Measurements from ENCODE around the gene LENEP.
A peak's percentile ranks its signal among the peaks of the same experiment; 100 is the strongest.

The LENEP gene

GRCh38 chr1:155012776-155013602 is 19.6 kb downstream of the LENEP start:
- no peaks in the 10 kb centered on the region for H3K36me3 ChIP-seq (ENCODE audit: insufficient read depth, low read length)
- peak overlapping the region; percentile 49 for H3K4me2 ChIP-seq (ENCODE audit: low read depth, low read length, poor library complexity, severe bottlenecking)
- H3K4me3 ChIP-seq (ENCODE audit: low read length, poor library complexity, severe bottlenecking) = no peak overlapping the region
- H2AFZ ChIP-seq (ENCODE audit: low read length) = no peak overlapping the region
- peak overlapping the region; percentile 28 for H3K9ac ChIP-seq (ENCODE audit: low read depth, low read length, poor library complexity, severe bottlenecking)
- no peaks in the 10 kb centered on the region for H3K27me3 ChIP-seq (ENCODE audit: insufficient read depth, low read length, poor library complexity, severe bottlenecking)
- no peaks in the 10 kb centered on the region for H3K9me2 ChIP-seq (replicated peaks; ENCODE audit: low read depth, low read length)
- no peaks in the 10 kb centered on the region for H3K9me3 ChIP-seq (ENCODE audit: insufficient read depth, low read depth, low read length)
- no peaks in the 10 kb centered on the region for H3K79me2 ChIP-seq (ENCODE audit: insufficient read depth, low read length)
- no peaks in the 10 kb centered on the region for H3F3A ChIP-seq (ENCODE audit: low read depth)
- TF ChIP-seq CTCF (conservative IDR thresholded peaks at IDR 0.05; ENCODE audit: low read length) = no peak
- no peak for TF ChIP-seq EZH2phosphoT487 (IDR thresholded peaks at IDR 0.05; ENCODE audit: borderline replicate concordance)
- H4K20me1 ChIP-seq (ENCODE audit: insufficient read depth, low read length, poor library complexity, severe bottlenecking) = no peaks in the 10 kb centered on the region
- peaks cover 51% of the 10 kb centered on the region for H3K4me1 ChIP-seq (ENCODE audit: insufficient read depth, low read length, poor library complexity, severe bottlenecking)

- H3K36me3 ChIP-seq (ENCODE audit: insufficient read depth, low read length) = no peaks in the 10 kb centered on the region
- peaks cover 49% of the 10 kb centered on the region for H3K4me1 ChIP-seq (ENCODE audit: insufficient read depth, low read length, poor library complexity, severe bottlenecking)
- H3K9me2 ChIP-seq (replicated peaks; ENCODE audit: low read depth, low read length) = no peaks in the 10 kb centered on the region
- H2AFZ ChIP-seq (ENCODE audit: low read length) = no peak overlapping the region
- TF ChIP-seq CTCF (conservative IDR thresholded peaks at IDR 0.05; ENCODE audit: low read length) = no peak
- no peak for TF ChIP-seq EZH2phosphoT487 (IDR thresholded peaks at IDR 0.05; ENCODE audit: borderline replicate concordance)
- no peaks in the 10 kb centered on the region for H4K20me1 ChIP-seq (ENCODE audit: insufficient read depth, low read length, poor library complexity, severe bottlenecking)
- no peaks in the 10 kb centered on the region for H3K27me3 ChIP-seq (ENCODE audit: insufficient read depth, low read length, poor library complexity, severe bottlenecking)
- H3K4me2 ChIP-seq (ENCODE audit: low read depth, low read length, poor library complexity, severe bottlenecking) = peak overlapping the region; percentile 18
- H3K4me3 ChIP-seq (ENCODE audit: low read length, poor library complexity, severe bottlenecking) = no peak overlapping the region
- peak overlapping the region; percentile 22 for H3K9ac ChIP-seq (ENCODE audit: low read depth, low read length, poor library complexity, severe bottlenecking)
- H3K9me3 ChIP-seq (ENCODE audit: insufficient read depth, low read depth, low read length) = no peaks in the 10 kb centered on the region
- H3F3A ChIP-seq (ENCODE audit: low read depth) = no peaks in the 10 kb centered on the region
- no peaks in the 10 kb centered on the region for H3K79me2 ChIP-seq (ENCODE audit: insufficient read depth, low read length)
Measured at GRCh38 chr1:155013632-155014031, 20.2 kb downstream of the LENEP start.

GRCh38 chr1:155014709-155015508 is 21.5 kb downstream of the LENEP start:
- H3K27me3 ChIP-seq (ENCODE audit: insufficient read depth, low read length, poor library complexity, severe bottlenecking) = no peaks in the 10 kb centered on the region
- peak overlapping the region; percentile 22 for H3K9ac ChIP-seq (ENCODE audit: low read depth, low read length, poor library complexity, severe bottlenecking)
- no peak overlapping the region for H2AFZ ChIP-seq (ENCODE audit: low read length)
- H3K4me1 ChIP-seq (ENCODE audit: insufficient read depth, low read length, poor library complexity, severe bottlenecking) = peaks cover 45% of the 10 kb centered on the region
- H3K4me3 ChIP-seq (ENCODE audit: low read length, poor library complexity, severe bottlenecking) = no peak overlapping the region
- H3F3A ChIP-seq (ENCODE audit: low read depth) = no peaks in the 10 kb centered on the region
- H3K9me3 ChIP-seq (ENCODE audit: insufficient read depth, low read depth, low read length) = no peaks in the 10 kb centered on the region
- H3K79me2 ChIP-seq (ENCODE audit: insufficient read depth, low read length) = no peaks in the 10 kb centered on the region
- H3K36me3 ChIP-seq (ENCODE audit: insufficient read depth, low read length) = no peaks in the 10 kb centered on the region
- no peak overlapping the region for H3K4me2 ChIP-seq (ENCODE audit: low read depth, low read length, poor library complexity, severe bottlenecking)
- H3K9me2 ChIP-seq (replicated peaks; ENCODE audit: low read depth, low read length) = no peaks in the 10 kb centered on the region
- no peaks in the 10 kb centered on the region for H4K20me1 ChIP-seq (ENCODE audit: insufficient read depth, low read length, poor library complexity, severe bottlenecking)
- TF ChIP-seq CTCF (conservative IDR thresholded peaks at IDR 0.05; ENCODE audit: low read length) (no peak), EZH2phosphoT487 (IDR thresholded peaks at IDR 0.05; ENCODE audit: borderline replicate concordance) (no peak)
